ENCODE results near the gene GDA. TPM values are rescaled to one million over a fixed set of nuclear protein-coding genes. Genes with fewer than 3 reads are reported as not detected.
"Not testable (repeated sequence)": the region's sequence is repeated elsewhere in the genome, so short reads cannot be mapped to it uniquely, and the experiment has no call there.

The GDA gene
- total RNA-seq, 1 donor from 2014 or later = not detected

DNA sequence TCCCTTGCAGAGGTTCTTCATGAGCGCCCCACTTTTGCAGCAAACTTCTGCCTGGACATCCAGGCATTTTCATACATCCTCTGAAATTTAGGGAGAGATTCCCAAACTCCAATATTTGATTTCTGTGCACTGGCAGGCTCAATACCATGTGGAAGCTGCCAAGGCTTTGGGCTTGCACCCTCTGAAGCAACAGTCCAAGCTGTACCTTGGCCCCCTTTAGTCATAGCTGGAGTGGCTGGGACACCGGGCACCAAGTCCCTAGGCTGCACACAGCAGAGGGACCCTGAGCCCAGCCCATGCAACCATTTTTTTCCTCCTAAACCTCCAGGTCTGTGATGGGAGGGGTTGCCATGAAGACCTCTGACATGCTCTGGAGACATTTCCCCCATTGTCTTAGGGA, 141.1 kb downstream of the GDA start:
- peaks cover 12% of the 10 kb centered on the region for H3K4me1 Mint-ChIP-seq (ENCODE audit: low read depth, unreplicated experiment)
- no peak for FAIRE-seq
- H3K27ac Mint-ChIP-seq (ENCODE audit: unreplicated experiment) = no peak overlapping the region

DNA sequence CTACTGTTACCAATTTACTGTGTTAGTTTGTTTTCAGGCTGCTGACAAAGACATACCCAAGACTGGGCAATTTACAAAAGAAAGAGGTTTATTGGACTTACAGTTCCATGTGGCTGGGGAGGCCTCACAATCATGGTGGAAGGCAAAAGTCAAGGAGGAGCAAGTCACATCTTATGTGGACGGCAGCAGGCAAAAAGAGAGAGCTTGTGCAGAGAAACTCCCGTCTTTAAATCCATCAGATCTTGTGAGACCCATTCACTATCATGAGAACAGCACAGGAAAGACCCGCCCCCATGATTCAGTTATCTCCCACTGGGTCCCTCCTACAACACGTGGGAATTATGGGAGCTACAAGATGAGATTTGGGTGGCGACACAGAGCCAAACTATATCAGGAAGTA, 142.3 kb downstream of the GDA start:
- H3K27me3 ChIP-seq (ENCODE audit: insufficient read depth, low read length); H3K27ac ChIP-seq (ENCODE audit: low read depth, low read length); H3K4me3 Mint-ChIP-seq (ENCODE audit: unreplicated experiment); H3K27me3 Mint-ChIP-seq (ENCODE audit: low read depth, unreplicated experiment); H4K20me1 ChIP-seq (ENCODE audit: insufficient read depth, low read length); H3K4me3 ChIP-seq (ENCODE audit: insufficient read depth, low read depth, low read length); H3K79me2 ChIP-seq (ENCODE audit: insufficient read depth, low read length); H3K4me1 ChIP-seq (ENCODE audit: insufficient read depth, low read length); H3K9me3 ChIP-seq (ENCODE audit: insufficient read depth, low read depth, low read length); H3K27ac Mint-ChIP-seq (ENCODE audit: unreplicated experiment); H3K9me3 Mint-ChIP-seq (ENCODE audit: unreplicated experiment); FAIRE-seq; H3K4me2 ChIP-seq (ENCODE audit: low read length); H2AFZ ChIP-seq (ENCODE audit: low read depth, low read length); H3K36me3 Mint-ChIP-seq (ENCODE audit: low read depth, unreplicated experiment); H3K9ac ChIP-seq (ENCODE audit: low read length); H3K36me3 ChIP-seq (ENCODE audit: insufficient read depth, low read length); DNase-seq (ENCODE audit: low read depth): not testable (repeated sequence)
- H3K4me1 Mint-ChIP-seq (ENCODE audit: low read depth, unreplicated experiment) = peaks cover 12% of the 10 kb centered on the region

More for the DNA sequence above, 141.1 kb downstream of the GDA start:
- no peaks in the 10 kb centered on the region for H3K36me3 ChIP-seq (ENCODE audit: insufficient read depth, low read length)
- H3K27ac ChIP-seq (ENCODE audit: low read depth, low read length) = no peak overlapping the region
- no peaks in the 10 kb centered on the region for H4K20me1 ChIP-seq (ENCODE audit: insufficient read depth, low read length)
- DNase-seq (ENCODE audit: low read depth) = no peak
- H3K27me3 Mint-ChIP-seq (ENCODE audit: low read depth, unreplicated experiment) = no peaks in the 10 kb centered on the region
- H3K4me1 ChIP-seq (ENCODE audit: insufficient read depth, low read length) = peaks cover 9% of the 10 kb centered on the region
- H3K79me2 ChIP-seq (ENCODE audit: insufficient read depth, low read length) = no peaks in the 10 kb centered on the region
- H3K27me3 ChIP-seq (ENCODE audit: insufficient read depth, low read length) = no peaks in the 10 kb centered on the region
- no peak overlapping the region for H3K4me2 ChIP-seq (ENCODE audit: low read length)
- no peaks in the 10 kb centered on the region for H3K9me3 ChIP-seq (ENCODE audit: insufficient read depth, low read depth, low read length)
- no peak overlapping the region for H3K4me3 ChIP-seq (ENCODE audit: insufficient read depth, low read depth, low read length)
- TF ChIP-seq EZH2 (IDR thresholded peaks at IDR 0.05; ENCODE audit: insufficient read depth, low read length) = no peak
- TF ChIP-seq, protein P1, sequence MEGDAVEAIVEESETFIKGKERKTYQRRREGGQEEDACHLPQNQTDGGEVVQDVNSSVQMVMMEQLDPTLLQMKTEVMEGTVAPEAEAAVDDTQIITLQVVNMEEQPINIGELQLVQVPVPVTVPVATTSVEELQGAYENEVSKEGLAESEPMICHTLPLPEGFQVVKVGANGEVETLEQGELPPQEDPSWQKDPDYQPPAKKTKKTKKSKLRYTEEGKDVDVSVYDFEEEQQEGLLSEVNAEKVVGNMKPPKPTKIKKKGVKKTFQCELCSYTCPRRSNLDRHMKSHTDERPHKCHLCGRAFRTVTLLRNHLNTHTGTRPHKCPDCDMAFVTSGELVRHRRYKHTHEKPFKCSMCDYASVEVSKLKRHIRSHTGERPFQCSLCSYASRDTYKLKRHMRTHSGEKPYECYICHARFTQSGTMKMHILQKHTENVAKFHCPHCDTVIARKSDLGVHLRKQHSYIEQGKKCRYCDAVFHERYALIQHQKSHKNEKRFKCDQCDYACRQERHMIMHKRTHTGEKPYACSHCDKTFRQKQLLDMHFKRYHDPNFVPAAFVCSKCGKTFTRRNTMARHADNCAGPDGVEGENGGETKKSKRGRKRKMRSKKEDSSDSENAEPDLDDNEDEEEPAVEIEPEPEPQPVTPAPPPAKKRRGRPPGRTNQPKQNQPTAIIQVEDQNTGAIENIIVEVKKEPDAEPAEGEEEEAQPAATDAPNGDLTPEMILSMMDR (IDR thresholded peaks at IDR 0.05; ENCODE audit: insufficient read depth, low read depth, low read length) = no peak
- H2AFZ ChIP-seq (ENCODE audit: low read depth, low read length) = no peak overlapping the region
- H3K36me3 Mint-ChIP-seq (ENCODE audit: low read depth, unreplicated experiment) = no peaks in the 10 kb centered on the region
- H3K9ac ChIP-seq (ENCODE audit: low read length) = no peak overlapping the region
- H3K4me3 Mint-ChIP-seq (ENCODE audit: unreplicated experiment) = no peak overlapping the region
- H3K9me3 Mint-ChIP-seq (ENCODE audit: unreplicated experiment) = no peaks in the 10 kb centered on the region

DNA sequence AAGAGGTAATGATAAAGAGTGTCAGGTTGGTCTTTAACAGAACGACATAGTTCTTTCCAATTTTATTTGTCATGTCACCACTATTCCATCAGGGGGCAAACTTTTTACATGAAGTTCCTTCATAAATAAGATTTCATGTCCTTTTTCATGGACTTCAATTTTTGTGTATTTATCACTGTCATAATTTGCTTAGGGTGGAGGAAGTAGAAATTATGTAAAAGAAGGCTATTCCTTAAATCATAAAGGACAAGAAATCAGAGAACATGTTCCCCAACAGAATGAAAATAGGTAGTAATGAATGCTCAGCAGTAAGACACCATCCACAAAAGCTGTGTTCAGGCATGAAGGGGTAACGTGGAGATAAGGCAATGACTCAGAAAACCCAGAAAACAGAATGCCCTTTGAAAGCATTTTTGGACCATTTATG, 143.0 kb downstream of the GDA start:
- Histone ChIP-seq H3K4me3 (ENCODE audit: insufficient read depth, low read depth, low read length) (no peak overlapping the region), H3K27me3 (ENCODE audit: insufficient read depth, low read length) (no peaks in the 10 kb centered on the region), H3K9ac (ENCODE audit: low read length) (no peak overlapping the region), H3K4me1 (ENCODE audit: insufficient read depth, low read length) (peaks cover 9% of the 10 kb centered on the region), H2AFZ (ENCODE audit: low read depth, low read length) (no peak overlapping the region), H3K27ac (ENCODE audit: low read depth, low read length) (no peak overlapping the region), H3K79me2 (ENCODE audit: insufficient read depth, low read length) (no peaks in the 10 kb centered on the region), H4K20me1 (ENCODE audit: insufficient read depth, low read length) (no peaks in the 10 kb centered on the region), H3K4me2 (ENCODE audit: low read length) (peak overlapping the region; percentile 47), H3K9me3 (ENCODE audit: insufficient read depth, low read depth, low read length) (no peaks in the 10 kb centered on the region), H3K36me3 (ENCODE audit: insufficient read depth, low read length) (no peaks in the 10 kb centered on the region)
- Mint-ChIP-seq H3K36me3 (ENCODE audit: low read depth, unreplicated experiment) (no peaks in the 10 kb centered on the region), H3K27ac (ENCODE audit: unreplicated experiment) (no peak overlapping the region), H3K9me3 (ENCODE audit: unreplicated experiment) (no peaks in the 10 kb centered on the region), H3K27me3 (ENCODE audit: low read depth, unreplicated experiment) (no peaks in the 10 kb centered on the region), H3K4me3 (ENCODE audit: unreplicated experiment) (no peak overlapping the region), H3K4me1 (ENCODE audit: low read depth, unreplicated experiment) (peaks cover 12% of the 10 kb centered on the region)
- FAIRE-seq (peak; percentile 97), DNase-seq (ENCODE audit: low read depth) (peak; percentile 56)
- TF ChIP-seq, protein P1 (IDR thresholded peaks at IDR 0.05; ENCODE audit: insufficient read depth, low read depth, low read length) = peak; percentile 30
- no peak for TF ChIP-seq EZH2 (IDR thresholded peaks at IDR 0.05; ENCODE audit: insufficient read depth, low read length)
